OCI-LY3 (cell line): Measurements from ENCODE around the gene MAN1A2.

Source experiments
- EZH2phosphoT487 ChIP-seq: fragments of 200-600 bp; shearing (Covaris generic); IDR thresholded peaks from 2 replicates; pipeline ENCODE4 v1.6.1; 2018; ENCODE audit warnings: antibody characterized with exemption, mixed run types, low read depth
- TF ChIP-seq, protein P1 (sequence below): fragments of 200-600, 300-600 bp; sonication (generic); IDR thresholded peaks from 2 replicates; pipeline ENCODE4 v1.5.1; 2014; ENCODE audit warnings: antibody characterized with exemption, low read length, low read depth

DNA sequence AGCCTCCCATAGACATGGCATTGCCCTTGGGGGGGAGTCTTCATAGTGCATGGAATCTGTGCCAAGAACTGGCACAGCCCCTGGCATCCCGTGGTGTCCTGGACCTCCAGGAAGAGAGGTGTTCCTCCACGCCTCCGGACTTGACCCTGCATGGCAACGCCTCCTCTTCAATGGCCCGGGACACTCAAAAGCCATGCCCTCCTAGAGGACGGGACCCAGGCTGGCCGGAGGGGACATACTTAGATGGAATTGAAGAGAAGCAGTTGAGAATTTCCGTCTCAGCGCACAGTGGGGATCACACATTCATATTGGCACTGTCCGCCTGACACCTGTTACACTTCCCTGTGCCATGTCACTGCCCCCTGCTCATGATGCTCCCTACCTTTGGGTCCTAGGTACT is 200.2 kb downstream of the MAN1A2 start:
- TF ChIP-seq, protein P1, sequence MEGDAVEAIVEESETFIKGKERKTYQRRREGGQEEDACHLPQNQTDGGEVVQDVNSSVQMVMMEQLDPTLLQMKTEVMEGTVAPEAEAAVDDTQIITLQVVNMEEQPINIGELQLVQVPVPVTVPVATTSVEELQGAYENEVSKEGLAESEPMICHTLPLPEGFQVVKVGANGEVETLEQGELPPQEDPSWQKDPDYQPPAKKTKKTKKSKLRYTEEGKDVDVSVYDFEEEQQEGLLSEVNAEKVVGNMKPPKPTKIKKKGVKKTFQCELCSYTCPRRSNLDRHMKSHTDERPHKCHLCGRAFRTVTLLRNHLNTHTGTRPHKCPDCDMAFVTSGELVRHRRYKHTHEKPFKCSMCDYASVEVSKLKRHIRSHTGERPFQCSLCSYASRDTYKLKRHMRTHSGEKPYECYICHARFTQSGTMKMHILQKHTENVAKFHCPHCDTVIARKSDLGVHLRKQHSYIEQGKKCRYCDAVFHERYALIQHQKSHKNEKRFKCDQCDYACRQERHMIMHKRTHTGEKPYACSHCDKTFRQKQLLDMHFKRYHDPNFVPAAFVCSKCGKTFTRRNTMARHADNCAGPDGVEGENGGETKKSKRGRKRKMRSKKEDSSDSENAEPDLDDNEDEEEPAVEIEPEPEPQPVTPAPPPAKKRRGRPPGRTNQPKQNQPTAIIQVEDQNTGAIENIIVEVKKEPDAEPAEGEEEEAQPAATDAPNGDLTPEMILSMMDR: no peak
- TF ChIP-seq EZH2phosphoT487: no peak
